ENCODE results near the gene TEX29.

Gene TEX29

DNA sequence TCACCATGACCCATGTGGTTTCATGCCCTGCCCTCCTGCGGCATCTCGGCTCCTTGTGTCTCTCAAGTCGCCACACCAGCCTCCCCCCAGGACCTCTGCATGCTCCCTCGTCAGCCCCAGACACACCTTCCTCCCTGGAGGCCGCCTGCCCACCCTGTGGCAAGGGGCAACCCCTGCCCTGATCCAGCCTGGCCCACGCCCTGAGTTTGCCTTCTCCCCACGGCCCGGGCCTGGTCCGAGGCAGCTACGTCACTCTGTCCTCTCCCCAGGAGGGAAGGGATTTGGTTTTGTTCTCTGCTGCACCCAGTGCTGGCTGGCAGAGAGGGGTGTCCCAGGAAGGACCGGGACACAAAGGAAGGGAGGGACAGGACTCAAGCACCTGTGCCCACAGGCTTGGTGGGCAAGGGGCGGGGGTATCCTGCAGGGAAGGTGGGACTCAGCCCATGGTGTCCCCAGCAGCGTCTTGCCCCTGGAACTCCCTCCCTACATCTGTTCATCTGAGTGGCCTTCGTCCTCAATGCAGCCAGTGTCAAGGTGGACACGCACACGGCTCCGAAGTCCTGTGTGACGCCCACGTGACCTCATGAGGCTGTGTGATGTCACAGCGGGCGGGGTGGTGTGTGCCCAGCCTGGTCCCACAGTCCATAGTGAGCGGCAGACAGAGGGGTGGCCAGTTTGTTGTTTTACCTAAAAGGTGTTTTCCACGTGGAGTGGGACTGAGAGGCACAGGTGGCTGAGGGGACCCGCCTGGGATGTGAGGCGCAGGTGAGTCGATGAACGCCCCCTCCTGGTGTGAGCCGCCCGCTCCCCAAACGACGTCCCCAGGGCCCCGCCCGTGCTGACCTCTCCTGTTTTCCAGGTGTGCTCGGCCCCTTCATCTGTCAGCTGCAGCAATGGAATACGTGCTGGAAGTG, at the start of gene TEX29:
Gene TEX29, plus strand, starts transcription at position 645 of the 914 bp plus-strand sequence. Its CDS starts 249 bp downstream, at position 894.
- DNase-seq: no peak

DNA sequence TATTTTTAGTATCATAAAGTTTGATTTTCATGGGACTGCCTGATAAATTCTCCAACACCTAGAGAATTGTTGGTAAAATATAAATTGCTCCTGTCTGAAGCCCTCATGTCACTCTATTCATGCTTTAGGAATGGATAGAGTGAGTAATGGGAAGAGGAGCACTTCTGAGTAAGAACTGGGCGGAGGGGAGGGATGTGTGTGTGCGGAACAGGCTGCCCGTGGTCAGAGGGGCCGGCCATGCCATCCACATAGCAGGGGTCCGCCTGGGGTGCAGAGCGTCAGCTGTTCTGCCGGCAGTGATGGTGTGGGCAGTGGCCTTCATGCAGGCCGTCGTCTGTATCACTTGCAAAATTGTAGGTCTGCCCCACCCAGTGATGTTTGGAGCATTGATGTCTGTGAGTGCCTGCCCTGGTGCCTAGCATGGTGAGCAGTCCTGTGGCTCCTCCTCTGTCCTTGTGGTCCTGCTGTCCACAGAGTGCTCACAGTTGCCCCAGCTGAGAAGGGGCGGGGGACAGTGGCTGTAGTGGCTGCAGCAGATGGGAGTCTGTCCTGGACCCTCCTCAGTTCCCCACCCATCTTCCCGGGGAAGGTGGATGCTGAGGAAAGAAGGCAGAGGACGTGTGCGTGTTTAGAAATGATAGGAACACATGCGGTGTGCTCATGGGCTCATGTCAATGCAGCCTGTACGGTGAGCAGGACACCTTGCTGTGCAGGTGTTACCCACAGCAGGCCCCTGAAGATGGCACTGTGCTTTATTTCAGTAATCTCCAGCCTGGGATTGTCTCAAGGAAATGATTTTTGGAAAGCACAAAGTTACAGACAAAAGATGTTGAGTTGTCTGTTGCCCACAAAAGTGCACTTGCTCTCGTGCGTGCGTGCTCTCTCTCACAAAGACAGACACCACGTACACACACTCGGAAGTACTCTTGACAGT, 49.4 kb upstream of the TEX29 start:
- no peak for DNase-seq

DNA sequence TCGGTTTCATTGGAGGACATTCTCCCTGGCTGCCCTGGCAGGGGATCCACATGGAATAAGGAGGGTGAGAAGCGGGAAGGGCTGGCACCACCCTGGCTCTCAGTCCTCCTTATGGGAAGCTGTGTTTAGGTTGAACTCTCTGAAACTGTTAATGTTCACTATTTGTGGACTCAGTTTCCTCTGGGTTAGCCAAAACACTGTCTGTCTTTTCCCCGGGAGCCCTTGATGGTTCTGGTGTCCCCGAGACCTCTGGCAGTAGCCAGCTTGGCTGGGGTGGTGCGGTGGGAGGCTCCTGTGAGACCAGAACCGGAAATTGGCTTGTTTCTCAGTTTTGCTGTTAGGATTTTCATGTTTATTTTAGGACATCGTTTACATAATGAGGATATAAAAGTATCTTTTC, 48.3 kb upstream of the TEX29 start:
- no peak for DNase-seq

DNA sequence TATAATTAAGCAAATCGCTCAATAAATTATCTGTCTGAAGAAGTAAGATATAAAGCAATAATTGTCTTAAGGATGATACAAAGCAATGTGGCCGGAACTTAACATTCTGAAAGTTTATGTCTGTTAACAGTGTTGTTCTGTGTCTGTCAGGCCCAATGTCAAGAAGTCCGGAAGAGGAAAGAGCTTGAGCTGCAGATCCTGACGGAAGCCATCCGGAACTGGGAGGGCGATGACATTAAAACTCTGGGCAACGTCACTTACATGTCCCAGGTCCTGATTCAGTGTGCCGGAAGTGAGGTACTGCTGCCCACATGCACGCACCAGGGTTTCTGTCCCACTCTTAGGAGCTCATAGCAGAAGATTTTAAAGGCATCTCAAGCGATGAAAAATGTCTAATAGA, 45.1 kb upstream of the TEX29 start:
- no peak for DNase-seq

DNA sequence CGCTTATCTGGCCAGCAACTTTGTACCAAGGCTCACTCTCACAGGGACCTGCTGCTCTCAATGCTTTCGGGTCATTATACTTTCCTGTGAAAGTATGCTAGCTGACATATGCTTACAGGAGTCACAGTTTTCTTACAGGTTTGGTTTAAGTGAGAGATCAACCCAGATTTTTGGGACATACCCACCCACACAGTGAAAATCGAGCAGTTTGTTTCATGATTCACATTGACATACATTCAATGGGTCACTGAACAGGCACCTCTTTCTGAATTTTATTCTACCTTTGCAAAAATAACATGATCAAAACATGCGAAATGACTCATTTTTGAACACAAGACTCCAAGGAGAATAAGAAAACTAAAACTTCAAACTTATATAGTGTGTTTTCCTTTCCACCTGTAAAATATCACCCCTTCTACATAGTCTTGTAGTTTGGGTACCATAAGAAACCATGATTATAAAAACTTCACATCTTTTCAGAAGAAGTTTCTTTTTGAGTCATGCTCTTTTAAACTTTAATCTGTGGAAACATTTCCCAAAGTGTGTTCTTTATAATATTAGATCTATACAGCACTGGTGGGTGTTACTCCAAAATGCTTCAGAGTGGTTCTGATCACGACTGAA, 44.3 kb upstream of the TEX29 start:
- no peak for DNase-seq

DNA sequence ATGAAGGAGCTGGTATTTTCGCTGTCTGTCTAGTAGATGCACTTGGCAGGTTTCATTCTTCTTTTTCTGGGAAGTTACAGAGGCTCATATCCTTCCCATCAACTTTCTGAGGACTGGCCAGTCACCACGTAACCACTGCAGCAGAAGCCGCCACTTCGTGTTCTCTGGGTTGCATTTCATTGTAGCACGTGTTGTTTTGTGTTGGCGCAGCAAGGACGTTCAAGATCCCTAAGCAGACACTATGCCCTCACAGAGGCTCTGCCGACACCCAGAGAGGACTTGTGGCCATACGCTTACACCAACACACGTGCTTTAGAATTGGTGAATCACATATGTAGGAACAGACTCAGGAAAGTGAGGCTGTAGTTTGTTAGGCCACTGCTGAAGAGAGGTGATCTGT, 42.2 kb upstream of the TEX29 start:
- DNase-seq: no peak

DNA sequence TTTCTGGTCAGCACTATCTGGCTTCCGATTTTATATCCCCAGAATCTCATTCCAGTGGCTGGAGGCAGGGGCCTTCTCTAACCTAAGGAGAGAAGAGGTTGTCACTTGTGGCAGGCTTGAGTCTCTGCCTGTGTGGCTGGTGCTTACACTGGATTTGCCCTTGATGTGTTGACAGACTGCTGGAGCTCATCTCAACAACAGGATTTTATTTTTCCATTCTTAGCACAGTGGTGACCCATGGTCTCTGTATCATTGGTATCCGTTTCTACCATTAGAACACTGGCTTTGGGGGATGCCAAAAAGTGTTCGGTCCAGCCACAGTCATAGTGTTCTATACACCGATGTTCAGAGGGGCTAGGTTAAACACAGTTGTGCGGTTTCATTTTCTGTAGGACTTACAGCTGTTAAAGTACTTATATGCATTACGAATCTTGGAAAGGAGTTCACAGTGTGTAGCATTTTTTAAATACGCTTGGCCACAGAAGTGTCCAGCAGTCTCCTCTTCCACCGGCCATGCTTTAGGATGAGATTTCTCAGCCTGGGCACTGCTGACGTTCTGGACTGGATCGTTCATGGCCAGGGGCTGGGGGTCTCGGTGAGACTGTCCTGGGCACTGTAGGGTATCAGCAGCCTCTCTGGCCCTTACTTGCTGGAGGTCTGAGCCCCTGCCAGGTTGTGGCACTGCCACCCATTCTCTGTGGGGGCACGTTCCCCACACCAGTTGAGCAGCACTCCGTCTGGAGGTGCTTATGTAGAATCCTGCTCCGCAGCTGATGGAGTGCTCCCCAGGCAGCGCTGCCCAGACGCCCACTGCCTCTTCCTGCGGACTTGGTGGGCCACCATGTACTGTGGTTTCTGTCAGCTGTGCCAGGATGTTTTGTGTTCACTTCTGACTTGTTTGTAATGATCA, 41.4 kb upstream of the TEX29 start:
- no peak for DNase-seq

DNA sequence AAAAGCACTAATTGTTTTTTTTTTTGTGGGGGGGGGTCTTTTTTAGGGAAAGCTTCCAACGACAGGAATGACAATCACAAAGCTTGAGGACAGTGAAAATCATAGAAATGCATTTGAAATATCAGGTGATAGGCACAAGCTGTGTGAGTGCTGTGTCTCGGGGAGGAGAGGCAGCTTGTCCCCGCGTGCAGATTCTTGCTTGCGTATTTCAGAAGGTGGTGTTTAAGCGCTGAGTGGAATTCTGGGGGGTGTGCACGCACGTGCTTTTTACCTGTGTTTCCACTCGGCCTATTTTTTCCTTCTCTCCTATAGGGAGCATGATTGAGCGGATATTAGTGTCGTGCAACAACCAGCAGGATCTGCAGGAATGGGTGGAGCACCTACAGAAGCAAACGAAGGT, 40.2 kb upstream of the TEX29 start:
- no peak for DNase-seq

DNA sequence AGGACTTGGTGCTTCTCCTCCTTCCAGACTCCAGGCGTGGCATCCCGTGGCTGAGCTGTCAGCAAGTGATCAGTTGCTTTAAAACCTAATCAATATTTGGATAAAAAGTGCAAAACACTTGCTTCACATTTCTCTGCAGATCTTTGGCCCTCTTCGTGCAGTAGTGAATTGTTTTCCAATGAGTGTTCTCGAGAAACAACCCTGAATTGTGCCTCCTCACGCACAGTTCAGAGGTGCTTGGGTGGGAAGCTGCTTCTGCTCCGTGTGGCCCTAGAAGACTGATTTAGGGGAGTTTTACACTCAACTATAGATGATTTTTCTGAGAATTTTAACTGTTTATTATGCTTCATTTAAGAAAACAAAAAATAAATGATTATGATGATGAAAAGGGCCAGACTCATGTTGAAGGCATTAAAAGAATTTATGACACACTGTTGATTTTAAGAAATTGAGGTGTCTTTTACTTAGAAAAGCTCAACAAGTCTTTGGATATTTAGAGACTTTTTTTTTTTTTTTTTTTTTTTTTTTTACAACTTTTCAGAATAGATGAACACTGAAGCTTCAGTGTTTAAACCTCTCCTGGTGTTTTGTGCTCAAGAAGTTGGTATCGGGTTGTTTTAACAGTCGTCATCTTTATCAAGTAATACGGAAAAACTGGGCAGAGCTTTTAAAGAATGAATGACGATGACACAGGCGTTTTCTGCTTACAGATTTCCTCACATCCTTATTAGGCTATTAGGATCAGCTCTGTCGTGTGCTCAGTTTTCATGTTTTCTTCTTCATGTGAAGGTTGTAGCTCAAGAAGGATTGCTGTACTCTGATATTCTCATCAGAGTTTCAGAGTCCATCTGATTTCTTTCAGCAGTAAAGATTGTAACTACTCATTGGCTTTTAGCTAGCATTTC, 39.5 kb upstream of the TEX29 start:
- no peak for DNase-seq

DNA sequence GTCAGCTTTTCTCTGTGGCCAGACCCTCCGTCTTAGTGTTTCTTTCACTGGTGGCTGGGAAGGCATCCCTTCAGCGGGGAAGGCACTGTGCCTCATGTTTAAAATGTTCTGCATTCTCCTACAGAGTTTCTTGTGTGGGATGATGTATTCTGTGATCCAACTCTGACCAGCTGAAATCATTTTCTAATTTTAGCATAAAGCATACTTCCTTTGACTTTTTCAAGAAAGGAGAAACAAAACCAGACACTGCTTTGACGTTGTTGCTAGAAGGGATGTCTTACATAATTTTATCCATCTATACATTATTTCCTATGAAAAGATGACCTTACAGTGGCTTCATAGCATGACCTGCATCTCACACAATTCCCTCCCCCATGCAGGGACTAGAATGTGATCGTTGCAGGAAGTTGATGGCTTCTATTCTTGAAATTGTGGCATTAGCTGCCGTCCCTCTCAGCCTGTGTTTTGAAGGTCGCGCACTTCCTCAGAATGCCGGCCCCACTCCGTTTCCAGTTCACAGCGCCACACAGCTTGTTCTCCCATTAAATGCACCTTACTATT, 38.6 kb upstream of the TEX29 start:
- DNase-seq: no peak

DNA sequence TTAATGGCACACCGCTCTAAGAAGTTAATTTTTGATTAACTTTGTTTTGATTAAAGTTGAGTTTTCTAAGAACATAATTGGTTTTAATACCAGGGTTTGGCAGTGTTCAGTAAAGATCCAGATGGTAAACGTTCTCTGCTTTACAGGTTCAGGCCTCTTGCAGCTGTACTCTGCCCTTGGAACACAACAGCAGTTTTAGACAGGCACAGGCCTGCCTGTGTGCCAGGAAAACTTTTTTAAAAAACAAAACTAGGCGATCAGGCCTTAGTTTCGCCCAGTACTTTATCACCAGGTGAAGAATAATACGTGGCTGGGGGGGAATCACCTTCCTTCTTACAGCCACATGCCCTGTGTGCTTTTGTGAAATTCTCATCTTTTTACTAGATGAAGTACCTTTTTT, 38.0 kb upstream of the TEX29 start:
- DNase-seq: no peak

DNA sequence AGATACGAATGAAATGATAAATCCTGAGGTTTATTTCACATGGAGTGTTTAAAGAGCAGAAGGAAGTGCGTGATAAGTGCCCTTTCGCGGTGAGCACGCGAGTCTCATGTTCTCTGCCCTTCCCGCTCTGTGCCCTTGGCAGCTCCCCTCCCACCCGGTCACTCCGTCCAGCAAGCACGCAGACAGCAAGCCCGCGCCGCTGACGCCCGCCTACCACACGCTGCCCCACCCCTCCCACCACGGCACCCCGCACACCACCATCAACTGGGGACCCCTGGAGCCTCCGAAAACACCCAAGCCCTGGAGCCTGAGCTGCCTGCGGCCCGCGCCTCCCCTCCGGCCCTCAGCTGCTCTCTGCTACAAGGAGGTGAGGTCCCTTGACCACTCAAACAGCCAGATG, 37.4 kb upstream of the TEX29 start:
- DNase-seq: no peak

DNA sequence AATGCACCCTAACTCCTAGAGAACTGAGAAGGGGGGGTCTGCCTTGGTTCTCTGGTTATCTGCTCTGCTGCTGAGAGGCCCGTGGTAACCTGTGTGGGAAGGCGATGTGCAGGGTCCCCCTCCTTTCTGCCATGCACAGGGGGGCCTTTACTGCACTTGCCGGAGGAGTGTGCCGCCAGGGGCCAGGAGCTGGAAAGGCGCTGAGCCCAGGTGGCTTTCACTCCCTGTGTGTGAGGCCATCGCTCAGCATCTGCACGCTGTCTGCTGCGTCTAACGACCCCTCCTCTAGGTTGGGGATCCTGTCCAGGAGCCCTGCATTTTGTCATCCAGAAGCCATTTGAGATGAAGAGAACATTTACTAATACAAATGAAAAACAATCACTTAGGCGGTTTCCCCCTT, 37.0 kb upstream of the TEX29 start:
- DNase-seq: no peak

DNA sequence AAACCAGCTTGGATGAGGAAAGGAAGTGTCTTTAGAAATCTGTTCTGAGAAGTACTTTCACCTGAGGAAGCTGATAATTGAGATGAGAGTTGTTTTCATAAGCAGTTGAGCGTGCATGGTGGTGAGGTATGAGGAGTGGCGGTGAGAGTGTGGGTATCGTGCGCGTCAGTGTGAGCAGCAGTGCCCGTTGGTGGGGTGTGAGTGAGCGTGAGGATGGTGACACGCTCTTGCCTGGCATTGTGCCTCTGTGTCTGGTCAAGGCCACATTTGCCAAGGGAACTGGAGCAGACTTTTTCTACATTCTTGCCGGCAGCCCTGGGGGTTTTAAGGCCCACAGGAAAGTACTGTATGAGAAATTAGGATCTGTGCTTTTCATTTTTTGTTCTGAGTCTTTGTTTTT, 36.5 kb upstream of the TEX29 start:
- DNase-seq: no peak

DNA sequence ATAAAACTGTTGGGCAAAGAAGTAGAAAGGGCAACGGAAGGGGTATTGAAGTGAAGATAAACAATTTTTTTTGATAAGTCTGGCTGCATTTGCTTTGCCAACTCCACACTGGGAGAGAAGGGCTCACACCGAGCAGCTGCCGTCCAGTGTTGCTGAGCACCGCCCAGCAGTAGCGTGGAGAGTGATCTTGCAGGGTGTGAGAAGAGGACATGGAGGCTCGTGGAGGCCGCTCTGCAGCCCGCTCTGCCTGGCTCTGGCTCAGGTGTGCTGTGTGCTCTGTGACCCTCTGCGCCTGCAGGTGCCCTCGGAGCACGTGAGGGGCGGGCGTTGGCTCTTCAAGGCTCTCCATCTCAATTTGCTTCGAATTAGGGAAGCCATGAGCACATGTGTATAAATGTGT, 35.9 kb upstream of the TEX29 start:
- DNase-seq: no peak

DNA sequence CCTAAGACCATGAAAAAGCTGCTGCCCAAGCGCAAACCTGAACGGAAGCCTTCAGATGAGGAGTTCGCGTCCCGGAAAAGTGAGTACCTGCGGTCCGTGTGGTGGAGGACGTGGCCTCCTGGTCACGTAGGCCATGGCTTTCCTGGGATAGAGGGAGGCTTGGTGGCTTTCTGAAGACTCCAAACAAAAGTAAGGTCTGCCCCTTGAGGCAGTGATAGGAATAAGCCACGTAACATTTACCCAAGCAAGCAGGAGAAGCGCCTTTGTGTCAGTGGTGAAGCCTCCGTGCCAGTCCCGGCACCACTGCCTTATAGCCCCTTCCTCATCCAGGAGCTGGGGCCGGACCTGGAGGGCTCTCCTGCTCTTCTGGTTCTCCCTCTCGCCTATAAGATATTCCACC, 34.3 kb upstream of the TEX29 start:
- DNase-seq: no peak

DNA sequence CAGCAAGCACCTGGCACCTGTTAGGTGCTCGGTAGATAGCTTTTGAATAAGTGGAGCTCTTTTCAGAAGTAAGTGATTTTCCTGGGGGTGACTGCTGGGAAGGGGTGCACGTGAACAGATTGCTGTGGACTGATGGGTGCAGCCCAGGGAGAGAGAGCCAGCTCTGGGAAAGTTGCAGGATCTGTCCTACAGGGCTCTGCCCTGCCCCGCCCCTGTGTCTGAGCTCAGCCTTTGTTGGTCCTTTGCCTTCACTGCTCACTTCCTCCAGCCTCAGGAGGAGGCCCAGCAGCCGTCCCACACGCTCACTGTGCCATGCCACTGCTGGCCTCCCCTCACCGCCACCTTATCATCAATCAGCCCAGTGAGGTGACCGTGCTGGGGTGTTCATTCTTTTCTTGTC, 33.7 kb upstream of the TEX29 start:
- DNase-seq: no peak

DNA sequence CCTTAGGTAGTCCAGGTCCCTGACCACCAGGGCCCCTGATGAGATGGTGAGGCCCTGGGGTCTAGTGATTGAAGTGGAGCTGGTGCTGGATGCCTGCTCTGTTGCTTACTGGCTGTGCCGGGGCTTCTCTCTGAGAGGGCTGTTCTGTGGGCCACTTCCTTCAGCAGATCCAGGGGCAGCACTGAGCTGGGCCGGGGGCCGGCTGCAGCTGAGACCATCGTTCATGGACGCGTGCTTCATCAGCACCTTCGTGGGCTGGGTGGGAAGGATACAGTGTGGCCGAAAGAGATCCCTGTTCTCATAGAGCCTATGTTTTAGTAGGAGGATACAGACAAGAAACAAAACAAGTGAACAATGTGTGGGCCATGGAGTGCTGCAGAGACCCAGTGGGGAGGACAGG, 33.2 kb upstream of the TEX29 start:
- DNase-seq: no peak

DNA sequence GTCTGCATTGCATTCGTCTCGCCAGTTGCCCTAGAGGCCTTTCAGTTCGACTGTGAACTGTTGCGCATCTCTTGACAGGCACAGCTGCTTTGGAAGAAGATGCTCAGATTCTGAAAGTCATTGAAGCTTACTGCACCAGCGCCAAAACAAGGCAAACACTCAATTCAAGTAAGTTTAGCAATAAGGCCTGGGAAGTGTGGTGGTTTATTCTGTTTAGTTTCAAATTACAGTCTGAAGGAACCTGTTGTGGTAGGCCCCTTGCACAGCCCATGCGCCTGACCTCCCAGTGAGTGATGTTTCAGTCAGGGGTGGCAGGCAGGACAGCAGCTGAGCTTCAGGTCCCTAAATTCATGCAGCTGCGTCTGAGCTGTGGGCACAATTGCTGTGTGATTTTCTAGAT, 32.2 kb upstream of the TEX29 start:
- peak; percentile 64 for DNase-seq

DNA sequence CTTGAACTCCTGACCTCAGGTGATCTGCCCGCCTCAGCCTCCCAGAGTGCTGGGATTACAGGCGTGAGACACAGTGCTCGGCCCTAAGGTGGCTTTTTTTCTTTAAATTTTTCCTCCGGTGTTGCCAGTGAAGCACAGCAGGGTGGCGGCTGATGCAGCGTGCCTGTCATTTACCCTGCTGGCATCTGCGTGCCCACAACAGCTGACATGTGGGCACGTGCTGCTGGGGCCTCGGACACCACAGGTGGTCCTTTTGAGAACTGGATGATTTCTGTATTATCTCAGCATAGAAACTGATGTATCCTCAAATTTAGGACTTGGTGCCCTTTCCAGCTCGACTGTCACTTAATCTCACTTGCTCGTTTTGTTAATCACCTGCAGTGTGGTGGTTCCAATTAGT, 31.2 kb upstream of the TEX29 start:
- no peak for DNase-seq

DNA sequence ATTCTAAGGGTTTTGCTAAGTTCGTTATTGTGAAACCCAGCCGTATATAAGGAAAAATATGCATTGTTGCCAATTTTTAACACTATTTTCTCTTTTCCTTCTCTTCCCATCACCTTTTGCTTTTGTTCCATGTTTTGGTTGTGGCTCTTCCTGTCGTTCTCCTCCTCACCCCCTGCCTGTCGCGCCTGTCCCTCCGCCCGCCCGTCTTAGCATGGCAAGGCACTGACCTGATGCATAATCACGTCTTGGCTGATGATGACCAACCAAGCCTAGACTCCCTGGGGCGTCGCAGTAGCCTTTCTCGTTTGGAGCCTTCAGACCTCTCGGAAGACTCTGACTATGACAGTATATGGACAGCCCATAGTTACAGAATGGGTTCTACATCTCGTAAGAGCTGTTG, 28.5 kb upstream of the TEX29 start:
- DNase-seq: no peak
